Calu3 (cell line): ENCODE data around the gene TGFBR3. TPM values are rescaled to one million over a fixed set of nuclear protein-coding genes. Genes with fewer than 3 reads are reported as not detected.

Source experiments
- BruUV-seq: library from RNA; stranded (reverse); fragments of 400-500 nt; replicated peaks from 2 replicates; lab custom pipeline; 2021; lab: Mats Ljungman, UMichigan
- CTCF ChIA-PET: fragments of 300-600 bp; sonication (Branson Sonifier 250); formaldehyde crosslinking; loops from one replicate; lab custom pipeline; 2022; ENCODE audit warnings: antibody characterized with exemption; lab: Charles Lee
- DNase-seq: peaks from one replicate; pipeline ENCODE4 v3.0.0; 2022
- H3K27ac Mint-ChIP-seq: one replicate; pipeline ENCODE4 v1.8.0; 2022; ENCODE audit warnings: mixed read lengths; ENCODE audit not compliant: unreplicated experiment
- H3K27me3 Mint-ChIP-seq: one replicate; pipeline ENCODE4 v1.8.0; 2022; ENCODE audit warnings: mixed read lengths; ENCODE audit not compliant: unreplicated experiment
- H3K36me3 Mint-ChIP-seq: one replicate; pipeline ENCODE4 v1.8.0; 2022; ENCODE audit warnings: mild to moderate bottlenecking, moderate library complexity, mixed read lengths; ENCODE audit not compliant: insufficient read depth, unreplicated experiment
- H3K4me1 Mint-ChIP-seq: one replicate; pipeline ENCODE4 v1.8.0; 2022; ENCODE audit warnings: mild to moderate bottlenecking, low read depth, mixed read lengths; ENCODE audit not compliant: unreplicated experiment
- H3K4me3 Mint-ChIP-seq: one replicate; pipeline ENCODE4 v1.8.0; 2022; ENCODE audit warnings: mild to moderate bottlenecking, low read depth, moderate library complexity, mixed read lengths; ENCODE audit not compliant: unreplicated experiment
- H3K9me3 Mint-ChIP-seq: one replicate; pipeline ENCODE4 v1.8.0; 2022; ENCODE audit warnings: low read depth, mixed read lengths; ENCODE audit not compliant: unreplicated experiment
- intact Hi-C: fragments of 100-400 bp; cut with micrococcal nuclease; formaldehyde crosslinking; loops from one replicate; pipeline ENCODE4 v1.10.0; 2022; ENCODE audit not compliant: unreplicated experiment
- total RNA-seq: library from RNA; stranded (reverse); gene quantifications from 2 replicates; pipeline ENCODE4 v1.2.3, GENCODE V29; 2022
- TF ChIP-seq, protein P1 (sequence below): fragments of 200-600 bp; IDR thresholded peaks from one replicate; pipeline ENCODE4 v1.8.0; 2022; ENCODE audit warnings: antibody characterized with exemption; ENCODE audit not compliant: unreplicated experiment

The TGFBR3 gene
- total RNA-seq, 1 experiment from 2014 or later, result 10.8 TPM

DNA sequence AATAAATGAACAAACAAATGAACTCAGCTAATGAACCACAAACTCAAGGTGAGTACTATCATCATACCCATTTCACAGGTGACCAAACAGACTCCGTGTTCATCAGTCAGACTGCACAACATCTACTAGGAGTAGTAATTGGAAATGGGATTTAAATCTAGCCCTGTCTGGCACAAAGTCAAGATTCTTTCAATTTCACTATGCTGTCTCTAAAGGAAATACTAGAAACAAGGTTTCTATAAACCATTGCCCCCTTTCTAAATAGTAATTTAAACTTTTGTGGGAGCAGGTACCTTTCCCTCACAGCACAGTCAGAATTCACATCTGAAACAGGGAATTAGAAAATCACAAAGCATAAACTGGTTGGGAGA lies 160.3 kb downstream of the TGFBR3 start:
- no peaks in the 10 kb centered on the region for H3K9me3 Mint-ChIP-seq
- CTCF ChIA-PET, result interaction anchor here (0.6 kb wide), 1 partner anchor 220 kb away, joined by 3 read pairs; no protein-coding TSS in a partner anchor
- BruUV-seq, result no TSS peak
- no peaks in the 10 kb centered on the region for H3K36me3 Mint-ChIP-seq
- TF ChIP-seq, protein P1, sequence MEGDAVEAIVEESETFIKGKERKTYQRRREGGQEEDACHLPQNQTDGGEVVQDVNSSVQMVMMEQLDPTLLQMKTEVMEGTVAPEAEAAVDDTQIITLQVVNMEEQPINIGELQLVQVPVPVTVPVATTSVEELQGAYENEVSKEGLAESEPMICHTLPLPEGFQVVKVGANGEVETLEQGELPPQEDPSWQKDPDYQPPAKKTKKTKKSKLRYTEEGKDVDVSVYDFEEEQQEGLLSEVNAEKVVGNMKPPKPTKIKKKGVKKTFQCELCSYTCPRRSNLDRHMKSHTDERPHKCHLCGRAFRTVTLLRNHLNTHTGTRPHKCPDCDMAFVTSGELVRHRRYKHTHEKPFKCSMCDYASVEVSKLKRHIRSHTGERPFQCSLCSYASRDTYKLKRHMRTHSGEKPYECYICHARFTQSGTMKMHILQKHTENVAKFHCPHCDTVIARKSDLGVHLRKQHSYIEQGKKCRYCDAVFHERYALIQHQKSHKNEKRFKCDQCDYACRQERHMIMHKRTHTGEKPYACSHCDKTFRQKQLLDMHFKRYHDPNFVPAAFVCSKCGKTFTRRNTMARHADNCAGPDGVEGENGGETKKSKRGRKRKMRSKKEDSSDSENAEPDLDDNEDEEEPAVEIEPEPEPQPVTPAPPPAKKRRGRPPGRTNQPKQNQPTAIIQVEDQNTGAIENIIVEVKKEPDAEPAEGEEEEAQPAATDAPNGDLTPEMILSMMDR, result no peak
- H3K4me3 Mint-ChIP-seq, result no peak overlapping the region
- H3K4me1 Mint-ChIP-seq, result peaks cover 17% of the 10 kb centered on the region
- H3K27me3 Mint-ChIP-seq, result no peaks in the 10 kb centered on the region
- intact Hi-C loops, result no loop called here
- no peak overlapping the region for H3K27ac Mint-ChIP-seq
- no peak for DNase-seq

DNA sequence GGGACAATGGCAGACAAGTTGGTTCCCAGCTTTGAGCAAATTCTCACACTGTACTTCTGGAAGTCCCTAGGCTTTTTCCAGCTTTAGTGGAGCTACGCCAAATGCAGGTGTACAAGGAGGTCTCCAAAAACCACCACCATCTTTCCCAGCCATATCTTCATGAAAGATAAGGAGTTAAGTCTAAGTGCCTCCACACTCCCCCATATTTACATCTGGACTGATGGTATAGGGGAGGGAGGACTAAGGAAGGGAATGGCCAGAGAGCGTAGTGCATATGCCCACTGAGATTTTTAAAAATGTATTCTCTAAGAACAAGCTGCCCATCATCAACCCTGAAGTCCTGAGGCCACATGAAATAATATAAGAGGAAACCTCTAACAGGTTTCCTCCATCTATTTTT lies 161.3 kb downstream of the TGFBR3 start:
- CTCF ChIA-PET, result no interaction called here
- BruUV-seq, result no TSS peak
- intact Hi-C loops, result no loop called here
- no peaks in the 10 kb centered on the region for H3K9me3 Mint-ChIP-seq
- no peak overlapping the region for H3K27ac Mint-ChIP-seq
- no peaks in the 10 kb centered on the region for H3K36me3 Mint-ChIP-seq
- TF ChIP-seq, protein P1, result no peak
- no peak overlapping the region for H3K4me3 Mint-ChIP-seq
- DNase-seq, result no peak
- H3K4me1 Mint-ChIP-seq, result peaks cover 8% of the 10 kb centered on the region
- H3K27me3 Mint-ChIP-seq, result no peaks in the 10 kb centered on the region

DNA sequence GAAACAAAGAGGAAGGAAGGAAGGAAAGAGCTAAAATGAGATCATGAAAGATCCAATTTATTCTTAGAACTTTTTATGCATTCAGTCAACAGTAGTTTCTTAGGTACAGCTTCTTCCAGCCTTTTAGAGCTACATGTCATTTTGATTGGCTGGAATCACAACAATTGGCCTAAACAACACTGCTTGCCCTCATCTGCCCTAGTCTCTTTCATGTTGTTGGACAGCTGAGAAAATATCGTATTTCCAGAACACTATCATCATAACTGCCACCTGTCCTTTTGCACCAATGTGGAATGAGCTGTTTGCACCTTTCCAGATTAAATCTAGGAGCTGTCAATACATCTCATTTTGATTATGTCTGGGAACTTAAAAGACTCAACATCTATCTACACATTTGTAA lies 161.7 kb downstream of the TGFBR3 start:
- no TSS peak for BruUV-seq
- intact Hi-C loops, result no loop called here
- Mint-ChIP-seq H3K9me3 (no peaks in the 10 kb centered on the region), H3K4me1 (peaks cover 4% of the 10 kb centered on the region), H3K27ac (no peak overlapping the region), H3K36me3 (no peaks in the 10 kb centered on the region), H3K27me3 (no peaks in the 10 kb centered on the region), H3K4me3 (no peak overlapping the region)
- DNase-seq, result no peak
- TF ChIP-seq, protein P1, result no peak
- CTCF ChIA-PET, result interaction anchor here (0.8 kb wide), 1 partner anchor 162 kb away, joined by 3 read pairs; no protein-coding TSS in a partner anchor

DNA sequence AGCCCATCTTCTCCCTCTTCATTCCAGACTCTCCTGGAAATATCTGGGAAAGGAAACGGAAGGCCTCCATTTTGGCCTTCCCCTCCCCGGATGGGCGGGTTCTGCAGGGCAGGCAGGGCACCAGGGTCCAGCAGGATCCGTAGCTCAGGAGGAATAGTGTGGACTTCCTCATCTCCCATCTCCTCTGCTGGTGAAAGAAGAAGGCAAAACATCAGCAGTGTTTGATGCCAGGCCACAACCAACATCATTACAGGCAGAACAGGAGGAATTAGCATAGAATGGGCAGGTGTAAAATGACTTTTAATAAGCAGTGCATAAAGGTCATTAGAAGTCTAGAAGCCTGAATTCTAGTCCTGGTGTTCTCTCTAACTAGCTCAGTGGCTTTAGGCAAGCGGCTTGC lies 165.9 kb downstream of the TGFBR3 start:
- CTCF ChIA-PET, result interaction anchor here (0.7 kb wide), 1 partner anchor 7 kb away, joined by 3 read pairs; no protein-coding TSS in a partner anchor
- H3K4me3 Mint-ChIP-seq, result no peak overlapping the region

More for the DNA sequence above, 165.9 kb downstream of the TGFBR3 start:
- H3K27me3 Mint-ChIP-seq, result no peaks in the 10 kb centered on the region
- no peaks in the 10 kb centered on the region for H3K36me3 Mint-ChIP-seq
- TF ChIP-seq, protein P1, result no peak
- no TSS peak for BruUV-seq
- intact Hi-C loops, result no loop called here
- no peak overlapping the region for H3K27ac Mint-ChIP-seq
- DNase-seq, result no peak
- H3K4me1 Mint-ChIP-seq, result no peaks in the 10 kb centered on the region
- H3K9me3 Mint-ChIP-seq, result no peaks in the 10 kb centered on the region
